Activated CD4-positive, alpha-beta memory T cell treated with anti-CD3 and anti-CD28 coated beads for 36 hours (primary cell): ENCODE data around the gene LMOD2. TPM values are rescaled to one million over a fixed set of nuclear protein-coding genes. Genes with fewer than 3 reads are reported as not detected.

Source experiments
- CTCF ChIA-PET: fragments of 350-600 bp; sonication (Branson Sonifier 250); formaldehyde crosslinking; loops from one replicate; lab custom pipeline; 2021; ENCODE audit warnings: antibody characterized with exemption, inconsistent platforms; lab: Charles Lee
- POLR2A ChIA-PET: fragments of 350-600 bp; sonication (Branson Sonifier 250); formaldehyde crosslinking; loops from one replicate; lab custom pipeline; 2021; ENCODE audit warnings: antibody characterized with exemption; lab: Charles Lee
- DNase-seq: peaks from one replicate; pipeline ENCODE4 v3.0.0-alpha.2; 2020
- H3K27ac Mint-ChIP-seq: one replicate; pipeline ENCODE4 v1.8.0; 2021; ENCODE audit warnings: mixed read lengths
- H3K27me3 Mint-ChIP-seq: one replicate; pipeline ENCODE4 v1.8.0; 2021; ENCODE audit warnings: mixed read lengths
- H3K36me3 Mint-ChIP-seq: one replicate; pipeline ENCODE4 v1.8.0; 2021; ENCODE audit warnings: mixed read lengths
- H3K4me1 Mint-ChIP-seq: one replicate; pipeline ENCODE4 v1.8.0; 2021; ENCODE audit warnings: low read depth, mixed read lengths
- H3K4me3 Mint-ChIP-seq: one replicate; pipeline ENCODE4 v1.8.0; 2021; ENCODE audit warnings: mild to moderate bottlenecking, mixed read lengths
- H3K9me3 Mint-ChIP-seq: one replicate; pipeline ENCODE4 v1.8.0; 2021; ENCODE audit warnings: mixed read lengths
- intact Hi-C: fragments of 100-400 bp; cut with micrococcal nuclease; formaldehyde crosslinking; loops from one replicate; pipeline ENCODE4 v1.15.1; 2023
- total RNA-seq, 2 experiments: library from RNA; stranded (reverse); gene quantifications; one replicate each; pipeline ENCODE4 v1.2.3, GENCODE V29; 2021

Gene LMOD2
- total RNA-seq, 2 experiments from 2014 or later, result not detected

DNA sequence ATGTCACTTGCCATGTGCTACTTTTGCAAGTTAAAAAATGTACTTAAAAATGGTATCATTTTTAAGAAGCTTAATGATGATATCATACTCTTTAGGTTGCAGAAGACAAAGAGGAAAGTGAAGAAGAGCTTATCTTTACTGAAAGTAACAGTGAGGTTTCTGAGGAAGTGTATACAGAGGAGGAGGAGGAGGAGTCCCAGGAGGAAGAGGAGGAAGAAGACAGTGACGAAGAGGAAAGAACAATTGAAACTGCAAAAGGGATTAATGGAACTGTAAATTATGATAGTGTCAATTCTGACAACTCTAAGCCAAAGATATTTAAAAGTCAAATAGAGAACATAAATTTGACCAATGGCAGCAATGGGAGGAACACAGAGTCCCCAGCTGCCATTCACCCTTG lies 6.1 kb downstream of the LMOD2 start:
- Mint-ChIP-seq H3K36me3 (no peaks in the 10 kb centered on the region), H3K9me3 (no peaks in the 10 kb centered on the region), H3K27me3 (peaks cover 15% of the 10 kb centered on the region), H3K4me3 (no peak overlapping the region), H3K27ac (no peak overlapping the region), H3K4me1 (no peaks in the 10 kb centered on the region)
- DNase-seq, result no peak
- CTCF ChIA-PET, result interaction anchor here (1.0 kb wide), 1 partner anchor 39 kb away, joined by 3 read pairs; no protein-coding TSS in a partner anchor
- POLR2A ChIA-PET, result no interaction called here
- intact Hi-C loops, result no loop called here

DNA sequence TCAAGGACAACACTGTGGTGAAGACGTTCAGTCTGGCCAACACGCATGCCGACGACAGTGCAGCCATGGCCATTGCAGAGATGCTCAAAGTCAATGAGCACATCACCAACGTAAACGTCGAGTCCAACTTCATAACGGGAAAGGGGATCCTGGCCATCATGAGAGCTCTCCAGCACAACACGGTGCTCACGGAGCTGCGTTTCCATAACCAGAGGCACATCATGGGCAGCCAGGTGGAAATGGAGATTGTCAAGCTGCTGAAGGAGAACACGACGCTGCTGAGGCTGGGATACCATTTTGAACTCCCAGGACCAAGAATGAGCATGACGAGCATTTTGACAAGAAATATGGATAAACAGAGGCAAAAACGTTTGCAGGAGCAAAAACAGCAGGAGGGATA lies 6.6 kb downstream of the LMOD2 start:
- H3K27ac Mint-ChIP-seq, result no peak overlapping the region
- no peaks in the 10 kb centered on the region for H3K4me1 Mint-ChIP-seq
- no peak for DNase-seq
- H3K9me3 Mint-ChIP-seq, result no peaks in the 10 kb centered on the region
- H3K36me3 Mint-ChIP-seq, result no peaks in the 10 kb centered on the region
- H3K4me3 Mint-ChIP-seq, result no peak overlapping the region
- ChIA-PET CTCF (interaction anchor here (1.0 kb wide), 1 partner anchor 39 kb away, joined by 3 read pairs; no protein-coding TSS in a partner anchor), POLR2A (no interaction called here)
- H3K27me3 Mint-ChIP-seq, result peaks cover 15% of the 10 kb centered on the region
- intact Hi-C loops, result no loop called here

DNA sequence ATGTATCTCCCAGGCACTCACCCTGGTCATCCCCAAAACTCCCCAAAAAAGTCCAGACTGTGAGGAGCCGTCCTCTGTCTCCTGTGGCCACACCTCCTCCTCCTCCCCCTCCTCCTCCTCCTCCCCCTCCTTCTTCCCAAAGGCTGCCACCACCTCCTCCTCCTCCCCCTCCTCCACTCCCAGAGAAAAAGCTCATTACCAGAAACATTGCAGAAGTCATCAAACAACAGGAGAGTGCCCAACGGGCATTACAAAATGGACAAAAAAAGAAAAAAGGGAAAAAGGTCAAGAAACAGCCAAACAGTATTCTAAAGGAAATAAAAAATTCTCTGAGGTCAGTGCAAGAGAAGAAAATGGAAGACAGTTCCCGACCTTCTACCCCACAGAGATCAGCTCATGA lies 7.1 kb downstream of the LMOD2 start:
- ChIA-PET POLR2A (no interaction called here), CTCF (no interaction called here)
- peaks cover 15% of the 10 kb centered on the region for H3K27me3 Mint-ChIP-seq
- DNase-seq, result no peak
- no peaks in the 10 kb centered on the region for H3K36me3 Mint-ChIP-seq
- H3K27ac Mint-ChIP-seq, result no peak overlapping the region
- intact Hi-C loops, result no loop called here
- H3K9me3 Mint-ChIP-seq, result no peaks in the 10 kb centered on the region
- H3K4me1 Mint-ChIP-seq, result no peaks in the 10 kb centered on the region
- H3K4me3 Mint-ChIP-seq, result no peak overlapping the region

DNA sequence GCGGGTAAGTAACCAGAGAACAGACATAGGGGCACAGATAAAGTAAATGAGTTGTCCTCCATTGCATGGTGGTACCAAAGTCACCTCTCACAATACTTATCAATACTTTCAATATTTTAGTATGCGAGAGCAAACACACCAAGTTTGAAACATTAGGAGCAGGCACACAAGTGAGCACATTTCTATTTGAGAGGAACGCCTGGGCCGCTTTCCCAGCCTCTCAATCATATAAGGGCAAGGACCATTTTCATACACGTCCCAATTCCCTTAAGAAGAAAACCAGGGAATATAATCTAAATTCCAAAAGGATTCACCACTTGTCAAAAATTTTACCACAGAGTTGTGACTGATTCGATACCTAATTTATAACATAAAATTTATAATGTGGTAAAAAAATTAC lies 7.5 kb downstream of the LMOD2 start:
- Mint-ChIP-seq H3K4me3 (no peak overlapping the region), H3K9me3 (no peaks in the 10 kb centered on the region), H3K27ac (no peak overlapping the region), H3K36me3 (no peaks in the 10 kb centered on the region), H3K27me3 (peaks cover 15% of the 10 kb centered on the region), H3K4me1 (no peaks in the 10 kb centered on the region)
- ChIA-PET POLR2A (no interaction called here), CTCF (no interaction called here)
- intact Hi-C loops, result no loop called here
- no peak for DNase-seq

DNA sequence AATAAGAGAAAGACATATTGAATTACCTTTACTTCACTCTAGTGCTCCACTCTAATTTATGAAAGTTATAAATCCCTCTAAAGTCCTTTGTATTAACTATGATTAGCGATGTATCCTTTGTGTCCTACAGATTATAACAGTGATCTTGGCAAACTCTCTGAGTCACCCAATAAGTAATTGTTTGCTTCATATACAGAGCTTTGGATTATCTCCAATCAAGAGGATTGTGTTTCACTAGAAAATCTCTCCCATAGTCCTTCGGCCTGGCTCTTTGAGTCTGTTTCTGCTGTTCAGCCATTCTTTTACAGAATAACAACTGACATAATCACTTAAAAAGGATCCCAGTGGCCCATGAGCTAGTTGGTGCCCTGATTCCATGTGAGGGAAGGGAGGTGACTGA lies 9.5 kb downstream of the LMOD2 start:
- intact Hi-C loops, result no loop called here
- Mint-ChIP-seq H3K36me3 (no peaks in the 10 kb centered on the region), H3K27ac (no peak overlapping the region), H3K4me3 (no peak overlapping the region), H3K27me3 (peaks cover 12% of the 10 kb centered on the region), H3K9me3 (no peaks in the 10 kb centered on the region), H3K4me1 (no peaks in the 10 kb centered on the region)
- ChIA-PET POLR2A (no interaction called here), CTCF (no interaction called here)
- DNase-seq, result no peak

DNA sequence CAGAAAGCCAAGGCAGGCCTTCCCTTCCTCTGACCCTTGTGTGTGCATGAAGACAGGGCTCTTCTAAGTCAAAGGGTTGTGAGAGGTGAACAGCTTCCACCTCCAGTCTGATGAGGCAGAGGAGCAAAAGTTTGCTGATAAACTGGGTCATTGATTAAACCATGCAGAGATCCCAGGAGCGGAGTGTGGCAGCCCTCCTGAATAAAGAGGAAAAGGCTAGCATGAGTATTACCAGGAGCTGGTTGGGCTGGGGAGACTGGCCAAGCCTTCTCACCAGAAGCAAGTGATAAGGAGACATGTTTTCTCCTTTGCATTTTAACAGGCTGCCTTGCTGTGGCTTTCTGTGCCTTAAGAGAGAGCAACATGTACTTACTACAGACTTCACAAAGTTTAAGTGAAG lies 10.2 kb downstream of the LMOD2 start:
- H3K27ac Mint-ChIP-seq, result no peak overlapping the region
- no peak overlapping the region for H3K4me3 Mint-ChIP-seq
- intact Hi-C loops, result no loop called here
- no peaks in the 10 kb centered on the region for H3K36me3 Mint-ChIP-seq
- CTCF ChIA-PET, result no interaction called here
- POLR2A ChIA-PET, result no interaction called here
- peaks cover 12% of the 10 kb centered on the region for H3K27me3 Mint-ChIP-seq
- H3K4me1 Mint-ChIP-seq, result no peaks in the 10 kb centered on the region
- H3K9me3 Mint-ChIP-seq, result no peaks in the 10 kb centered on the region
- no peak for DNase-seq

DNA sequence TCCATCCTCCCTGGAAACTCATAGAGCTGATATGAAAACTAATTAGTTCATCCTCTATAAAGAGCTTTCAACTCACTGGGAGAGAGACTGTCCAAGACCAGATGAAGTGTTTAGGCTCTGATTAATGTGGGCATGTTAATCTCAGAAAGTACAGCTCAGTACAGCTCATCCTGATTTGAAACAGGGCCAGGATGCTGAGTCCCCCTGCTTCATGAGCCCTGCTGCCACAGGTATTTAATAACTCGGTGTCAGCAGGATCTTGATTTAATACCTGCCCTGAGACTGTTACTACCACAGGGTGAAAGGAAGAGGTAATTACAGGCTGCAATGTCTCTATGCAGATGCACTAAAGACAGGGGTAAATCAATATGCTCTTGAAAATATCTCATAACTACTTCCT lies 10.8 kb downstream of the LMOD2 start:
- DNase-seq, result no peak
- ChIA-PET POLR2A (no interaction called here), CTCF (no interaction called here)
- Mint-ChIP-seq H3K36me3 (no peaks in the 10 kb centered on the region), H3K27ac (no peak overlapping the region), H3K9me3 (no peaks in the 10 kb centered on the region), H3K27me3 (peaks cover 12% of the 10 kb centered on the region), H3K4me1 (no peaks in the 10 kb centered on the region), H3K4me3 (no peak overlapping the region)
- intact Hi-C loops, result no loop called here

DNA sequence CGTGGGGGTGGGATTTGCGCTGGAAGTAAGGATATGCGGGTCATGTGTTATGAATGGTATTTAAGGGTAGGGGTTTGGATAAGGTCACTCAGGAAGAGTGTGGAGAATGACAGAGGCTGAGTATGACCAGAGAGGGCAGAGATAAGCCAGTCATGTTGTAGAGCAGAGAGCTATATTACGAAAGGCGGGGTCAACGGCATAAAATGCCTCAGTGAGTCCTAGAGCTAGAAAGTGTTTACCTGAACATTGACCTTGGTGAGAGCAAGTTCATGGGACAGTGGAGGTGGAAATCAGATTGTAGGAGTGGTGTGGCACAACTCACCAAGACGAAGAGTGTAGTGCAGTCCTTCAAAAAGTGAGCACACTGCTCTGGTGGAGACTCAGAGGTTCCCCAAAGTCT lies 13.8 kb downstream of the LMOD2 start:
- no peaks in the 10 kb centered on the region for H3K36me3 Mint-ChIP-seq
- ChIA-PET CTCF (no interaction called here), POLR2A (no interaction called here)
- H3K27ac Mint-ChIP-seq, result no peak overlapping the region
- no peak overlapping the region for H3K4me3 Mint-ChIP-seq
- no peaks in the 10 kb centered on the region for H3K27me3 Mint-ChIP-seq
- intact Hi-C loops, result no loop called here
- no peaks in the 10 kb centered on the region for H3K9me3 Mint-ChIP-seq
- no peak for DNase-seq
- no peaks in the 10 kb centered on the region for H3K4me1 Mint-ChIP-seq

DNA sequence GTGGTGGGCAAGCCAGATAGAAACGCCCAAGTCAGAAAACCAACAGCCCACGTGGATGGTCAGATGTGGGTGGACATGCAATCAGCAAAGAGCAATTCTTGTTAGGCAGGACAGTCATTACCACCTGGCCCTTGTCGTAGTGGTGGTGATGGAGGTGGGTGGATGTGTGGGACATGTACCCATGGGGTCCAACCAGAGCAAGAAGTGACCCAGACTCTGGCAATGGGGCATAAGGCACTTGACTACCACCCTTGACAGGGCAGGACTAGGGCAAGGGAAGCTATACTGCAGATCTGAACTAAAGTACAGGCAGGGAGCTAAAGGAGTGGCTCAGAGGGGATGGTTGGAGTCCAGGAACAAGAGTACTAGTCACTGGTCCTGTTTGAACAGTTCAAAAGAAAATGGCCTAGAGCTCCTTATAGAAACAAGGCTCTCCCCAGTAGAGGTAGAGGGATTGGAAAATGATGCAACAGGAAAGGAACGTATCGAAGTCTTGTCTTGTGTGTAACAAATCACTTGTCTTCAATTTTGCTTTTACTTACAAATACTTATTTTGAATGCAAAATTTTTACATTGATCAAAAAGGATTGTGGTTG lies 17.6 kb downstream of the LMOD2 start:
- Mint-ChIP-seq H3K4me1 (no peaks in the 10 kb centered on the region), H3K36me3 (no peaks in the 10 kb centered on the region), H3K27me3 (no peaks in the 10 kb centered on the region), H3K9me3 (no peaks in the 10 kb centered on the region), H3K4me3 (no peak overlapping the region), H3K27ac (no peak overlapping the region)
- no peak for DNase-seq
- ChIA-PET CTCF (interaction anchor here (1.5 kb wide), 1 partner anchor 9 kb away, joined by 4 read pairs; no protein-coding TSS in a partner anchor), POLR2A (no interaction called here)
- intact Hi-C loops, result no loop called here

DNA sequence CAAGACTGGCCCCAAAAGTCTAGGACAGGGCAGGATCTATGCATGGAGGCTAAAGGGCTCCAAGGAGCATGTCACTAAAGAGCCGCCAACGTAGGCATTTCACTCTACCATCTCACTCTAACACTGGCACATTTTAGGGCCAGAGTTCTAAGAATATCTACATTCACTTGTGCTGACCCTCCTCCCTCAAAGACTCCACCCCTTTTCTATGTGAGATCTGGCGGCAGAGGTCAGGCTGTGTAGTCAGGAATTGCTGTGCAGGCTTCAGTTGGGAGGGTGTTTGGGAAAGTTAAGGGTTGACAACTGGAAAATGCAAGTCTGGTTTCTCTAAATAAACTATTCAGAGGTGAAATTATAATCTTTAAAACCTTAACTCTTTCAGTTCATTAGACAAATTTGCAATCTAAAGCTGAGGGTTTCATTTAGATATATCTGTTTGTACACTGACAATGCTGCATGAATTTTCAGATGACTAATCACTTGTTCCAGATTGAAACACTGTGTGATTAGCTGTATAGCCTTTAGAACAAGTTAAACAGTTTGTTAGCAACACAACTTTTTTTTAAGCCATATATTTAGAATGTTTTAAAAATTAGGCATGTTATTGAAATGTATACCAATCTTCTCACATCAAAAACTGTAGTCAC lies 18.2 kb downstream of the LMOD2 start:
- H3K9me3 Mint-ChIP-seq, result no peaks in the 10 kb centered on the region
- intact Hi-C loops, result no loop called here
- H3K4me1 Mint-ChIP-seq, result no peaks in the 10 kb centered on the region
- DNase-seq, result no peak
- H3K27me3 Mint-ChIP-seq, result no peaks in the 10 kb centered on the region
- H3K4me3 Mint-ChIP-seq, result no peak overlapping the region
- H3K36me3 Mint-ChIP-seq, result no peaks in the 10 kb centered on the region
- POLR2A ChIA-PET, result no interaction called here
- no peak overlapping the region for H3K27ac Mint-ChIP-seq
- CTCF ChIA-PET, result interaction anchor here (0.5 to 1.5 kb wide), 2 partner anchors 9 to 508 kb away, joined by 3 to 4 read pairs; no protein-coding TSS in a partner anchor

DNA sequence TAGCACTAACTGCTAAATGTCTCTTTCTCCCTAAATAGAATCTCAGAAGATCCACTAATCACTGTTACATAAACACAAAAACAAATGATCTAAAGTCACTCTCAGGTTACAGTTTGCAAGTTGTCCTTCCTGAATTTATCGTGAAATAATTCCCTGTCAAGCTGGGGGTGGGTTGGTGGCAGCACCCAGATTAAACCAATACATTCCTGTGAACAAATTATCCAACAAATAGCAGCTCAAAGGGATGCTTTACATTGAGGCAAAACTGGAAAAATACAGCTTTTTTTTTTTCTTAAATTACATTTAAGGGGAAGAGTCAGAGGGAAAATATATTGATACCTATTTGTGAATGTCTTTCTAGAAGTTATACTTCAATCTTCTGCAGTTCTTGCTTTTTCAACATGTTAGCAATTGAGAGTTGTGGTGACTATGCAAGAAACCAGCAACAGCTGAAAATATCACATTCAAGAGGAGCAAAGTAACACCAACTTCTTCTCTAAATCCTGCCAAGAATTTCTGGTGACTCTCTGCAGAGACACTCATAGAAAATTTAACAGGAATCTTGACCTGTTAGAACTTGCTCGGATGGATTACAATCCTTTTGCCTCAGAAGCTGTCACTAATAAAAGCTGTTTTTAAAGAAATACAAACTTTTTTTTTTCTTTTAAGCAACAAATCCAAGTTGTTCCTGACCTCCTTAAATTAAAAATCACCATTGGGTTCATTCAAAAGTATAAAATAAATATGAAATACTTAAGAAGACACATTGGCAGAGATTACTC lies 18.9 kb downstream of the LMOD2 start:
- no peak overlapping the region for H3K4me3 Mint-ChIP-seq
- no peak for DNase-seq
- H3K27ac Mint-ChIP-seq, result no peak overlapping the region
- H3K4me1 Mint-ChIP-seq, result no peaks in the 10 kb centered on the region
- ChIA-PET CTCF (interaction anchor here (0.5 to 1.5 kb wide), 2 partner anchors 8 to 507 kb away, joined by 3 to 4 read pairs; no protein-coding TSS in a partner anchor), POLR2A (no interaction called here)
- no peaks in the 10 kb centered on the region for H3K9me3 Mint-ChIP-seq
- intact Hi-C loops, result no loop called here
- no peaks in the 10 kb centered on the region for H3K36me3 Mint-ChIP-seq
- no peaks in the 10 kb centered on the region for H3K27me3 Mint-ChIP-seq

DNA sequence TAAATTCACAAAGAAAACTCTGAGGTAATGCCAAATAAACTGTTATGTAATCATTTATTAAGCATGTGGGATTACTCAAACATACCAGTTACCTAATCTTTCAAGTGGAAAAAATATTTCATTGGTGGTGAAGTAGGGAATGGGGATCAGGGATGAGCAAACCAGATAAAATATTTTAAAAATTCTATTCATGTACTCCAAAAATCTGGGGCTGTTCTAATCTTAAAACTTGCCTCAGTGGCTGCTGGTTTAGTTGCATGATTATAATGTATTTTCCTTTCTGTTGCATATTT lies 19.5 kb downstream of the LMOD2 start:
- ChIA-PET CTCF (no interaction called here), POLR2A (no interaction called here)
- Mint-ChIP-seq H3K4me3 (no peak overlapping the region), H3K27ac (no peak overlapping the region), H3K36me3 (no peaks in the 10 kb centered on the region), H3K4me1 (no peaks in the 10 kb centered on the region), H3K27me3 (no peaks in the 10 kb centered on the region), H3K9me3 (no peaks in the 10 kb centered on the region)
- intact Hi-C loops, result no loop called here
- no peak for DNase-seq
